BE2C (cell line): ENCODE results near the gene CD200.

ENCODE experiments used
- DNase-seq: peaks from one replicate; pipeline ENCODE4 v3.0.0-alpha.2; 2020
- H3K27me3 ChIP-seq: fragments of 250-450 bp; sonication (Bioruptor Pico); 2 replicates; pipeline ENCODE4 v1.5.1; 2020; ENCODE audit warnings: mild to moderate bottlenecking
- H3K36me3 ChIP-seq: fragments of 250-450 bp; sonication (Bioruptor Pico); 2 replicates; pipeline ENCODE4 v1.5.1; 2020; ENCODE audit warnings: mild to moderate bottlenecking
- H3K4me1 ChIP-seq: fragments of 250-450 bp; sonication (Bioruptor Pico); 2 replicates; pipeline ENCODE4 v1.5.1; 2020
- H3K4me3 ChIP-seq: 2 replicates; pipeline ENCODE4 v1.5.1; 2011; ENCODE audit warnings: low read depth, low read length
- H3K9me3 ChIP-seq: fragments of 250-450 bp; sonication (Bioruptor Pico); 2 replicates; pipeline ENCODE4 v1.5.1; 2020
- CTCF ChIP-seq: IDR thresholded peaks from 2 replicates; pipeline ENCODE4 v1.5.1; 2012; ENCODE audit warnings: mild to moderate bottlenecking, low read depth, low read length

The CD200 gene

DNA sequence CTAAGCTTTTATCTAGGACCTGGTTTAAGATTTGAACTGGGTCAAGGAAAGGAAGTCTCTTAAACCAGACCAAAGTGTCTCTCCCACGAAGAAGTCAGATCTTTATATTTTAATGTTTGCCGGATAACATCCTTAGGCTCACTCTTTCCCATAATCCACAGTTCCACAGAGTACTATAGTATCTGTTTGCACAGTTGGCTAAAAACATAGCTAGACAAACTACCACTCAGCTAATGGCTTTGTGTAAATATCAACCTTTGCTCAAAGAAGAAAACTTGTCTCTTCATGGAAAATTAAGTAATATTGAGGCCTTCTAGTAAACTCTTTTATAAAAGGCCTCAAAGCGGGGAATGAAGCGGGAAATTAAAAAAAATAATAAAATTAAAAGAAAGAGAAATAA is 25.4 kb upstream of the CD200 start:
- H3K27me3 ChIP-seq: no peaks in the 10 kb centered on the region
- peaks cover 14% of the 10 kb centered on the region for H3K4me1 ChIP-seq
- no peak for TF ChIP-seq CTCF
- H3K36me3 ChIP-seq: no peaks in the 10 kb centered on the region
- no peak for DNase-seq
- no peaks in the 10 kb centered on the region for H3K9me3 ChIP-seq
- no peak overlapping the region for H3K4me3 ChIP-seq

- Histone ChIP-seq H3K9me3 (no peaks in the 10 kb centered on the region), H3K27me3 (no peaks in the 10 kb centered on the region), H3K4me1 (peaks cover 6% of the 10 kb centered on the region), H3K36me3 (no peaks in the 10 kb centered on the region), H3K4me3 (no peak overlapping the region)
- TF ChIP-seq CTCF: no peak
- peak; percentile 73 for DNase-seq
These were observed 24.6 kb upstream of the CD200 start for GRCh38 chr3:112308151-112308911.

DNA sequence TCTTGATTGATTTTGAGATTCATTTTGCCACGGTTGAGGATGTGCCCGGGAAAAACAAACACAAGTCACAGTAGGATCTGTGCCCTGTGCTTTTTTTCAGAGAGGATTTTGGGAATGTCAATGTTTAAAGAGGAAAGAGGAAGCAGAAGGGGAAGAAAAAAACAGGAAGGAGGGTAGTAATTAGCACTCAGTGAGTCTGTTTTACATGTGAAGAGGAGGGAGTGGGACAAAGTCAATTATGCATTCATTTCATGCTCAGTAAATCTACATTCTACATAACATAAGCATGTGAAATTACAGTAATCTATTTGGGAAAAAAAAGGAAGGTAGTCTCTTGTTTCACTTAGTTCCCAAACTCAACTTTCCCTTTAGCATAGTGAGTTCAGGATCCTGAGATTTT is 18.3 kb upstream of the CD200 start:
- Histone ChIP-seq H3K4me1 (no peaks in the 10 kb centered on the region), H3K36me3 (no peaks in the 10 kb centered on the region; the same call in 1 of the 2 replicates), H3K9me3 (no peaks in the 10 kb centered on the region; the same call in 1 of the 2 replicates), H3K4me3 (no peak overlapping the region), H3K27me3 (no peaks in the 10 kb centered on the region)
- TF ChIP-seq CTCF: no peak
- no peak for DNase-seq

- Histone ChIP-seq H3K36me3 (no peaks in the 10 kb centered on the region; the same call in 1 of the 2 replicates), H3K4me1 (no peaks in the 10 kb centered on the region), H3K9me3 (no peaks in the 10 kb centered on the region; the same call in 1 of the 2 replicates), H3K4me3 (no peak overlapping the region), H3K27me3 (no peaks in the 10 kb centered on the region)
- DNase-seq: no peak
- no peak for TF ChIP-seq CTCF
These were observed 17.2 kb upstream of the CD200 start for GRCh38 chr3:112315791-112316190.

DNA sequence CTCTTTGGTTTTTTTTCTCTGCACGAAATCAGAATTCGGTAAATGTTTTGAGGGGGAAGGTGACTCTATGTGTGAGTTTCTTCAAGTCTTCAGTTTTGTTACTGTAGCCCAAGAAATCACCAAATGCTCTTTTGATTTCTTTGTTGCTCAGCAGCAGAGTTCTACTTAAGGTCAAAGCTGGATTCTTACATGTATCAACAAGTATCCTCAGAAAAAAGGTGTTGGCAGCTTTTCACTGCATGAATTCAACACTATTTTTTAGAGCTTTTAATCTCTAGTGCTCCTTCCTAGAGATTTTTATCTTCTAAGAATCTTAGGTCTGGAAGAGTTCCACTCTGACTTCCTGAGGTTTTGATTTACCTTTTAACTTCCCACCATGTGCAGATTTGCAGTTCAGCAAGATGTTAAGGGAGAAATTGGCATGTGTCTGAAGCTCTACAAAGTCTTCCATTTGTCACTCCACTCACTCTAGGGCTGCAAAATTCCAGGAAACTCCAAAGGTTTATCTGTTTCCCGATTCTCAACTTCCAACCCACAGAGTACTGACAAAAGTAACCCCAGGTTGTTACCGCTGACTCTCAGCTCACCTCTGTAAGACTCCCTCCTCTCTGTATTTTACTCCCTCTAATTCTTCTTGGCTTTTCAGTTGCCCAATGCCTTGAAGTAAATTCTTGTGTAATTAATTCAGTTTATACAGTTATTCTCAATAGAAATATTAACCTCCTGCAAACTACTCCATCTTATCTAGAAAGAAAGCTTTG is 13.3 kb upstream of the CD200 start:
- no peak for TF ChIP-seq CTCF
- H3K4me1 ChIP-seq: no peaks in the 10 kb centered on the region
- DNase-seq: no peak
- H3K9me3 ChIP-seq: no peaks in the 10 kb centered on the region; the same call in 1 of the 2 replicates
- H3K27me3 ChIP-seq: no peaks in the 10 kb centered on the region
- no peak overlapping the region for H3K4me3 ChIP-seq
- H3K36me3 ChIP-seq: no peaks in the 10 kb centered on the region; the same call in 1 of the 2 replicates

- DNase-seq: no peak
- no peaks in the 10 kb centered on the region for H3K27me3 ChIP-seq
- H3K4me3 ChIP-seq: no peak overlapping the region
- TF ChIP-seq CTCF: no peak
- no peaks in the 10 kb centered on the region for H3K9me3 ChIP-seq
- H3K4me1 ChIP-seq: no peaks in the 10 kb centered on the region
- no peaks in the 10 kb centered on the region; the same call in 1 of the 2 replicates for H3K36me3 ChIP-seq
These were observed 12.3 kb upstream of the CD200 start for GRCh38 chr3:112320691-112321090.
